ENCODE data around the gene KCTD11. TPM values are rescaled to one million over a fixed set of nuclear protein-coding genes. Genes with fewer than 3 reads are reported as not detected.
A peak's percentile ranks its signal among the peaks of the same experiment; 100 is the strongest.

KCTD11 gene
- total and polyA plus RNA-seq, 10 of the 15 experiments (the other 5 are each of a cell fraction or from before 2014, with no cell fraction given) = 0.05 to 7.3 (median 2.9) TPM

- Histone ChIP-seq H3K27me3 (replicated peaks in 1 of 2; ENCODE audit: control insufficient read depth in 2 of 2, insufficient read depth in 2 of 2, low read length in 1 of 2) (no peaks in the 10 kb centered on the region), H3K9ac (ENCODE audit: control insufficient read depth, insufficient read depth, low read length) (no peak overlapping the region), H3K4me1 (ENCODE audit: control insufficient read depth, insufficient read depth, low read length) (peaks cover 24% of the 10 kb centered on the region), H3K79me2 (ENCODE audit: control insufficient read depth, insufficient read depth, low read length) (peaks cover 58% of the 10 kb centered on the region), H3K4me2 (ENCODE audit: control insufficient read depth, insufficient read depth) (peak overlapping the region; percentile 54; the same call in 1 of the 2 replicates), H3K4me3 (no peak overlapping the region), H3K27ac (ENCODE audit: control insufficient read depth, insufficient read depth) (no peak overlapping the region), H4K20me1 (ENCODE audit: control insufficient read depth, insufficient read depth) (peaks cover 21% of the 10 kb centered on the region), H3K36me3 (ENCODE audit: control insufficient read depth in 2 of 2, insufficient read depth in 2 of 2, low read length in 1 of 2) (peaks cover 27 to 35% of the 10 kb centered on the region in 2 experiments), H3K9me3 (replicated peaks; ENCODE audit: control insufficient read depth, insufficient read depth, low read length) (no peaks in the 10 kb centered on the region), H2AFZ (ENCODE audit: control insufficient read depth, low read depth, low read length) (no peak overlapping the region)
- RAD21 ChIA-PET (ENCODE audit: unreplicated experiment) = no interaction called here
- FAIRE-seq (no peak), ATAC-seq (no peak), DNase-seq (ENCODE audit: low read depth, low spot score) (no peak)
- CTCF ChIA-PET = interaction anchor here (0.7 to 1.2 kb wide), 3 partner anchors 16 to 267 kb away, joined by 3 read pairs; no protein-coding TSS in a partner anchor
- BruUV-seq (replicated peaks) = no TSS peak
- SMC1A ChIA-PET (ENCODE audit: uncharacterized antibody, unreplicated experiment) = interaction anchor here (1.0 kb wide), 1 partner anchor 13 kb away, joined by 3 read pairs; no protein-coding TSS in a partner anchor
- TF ChIP-seq SMAD5 (IDR thresholded peaks at IDR 0.05; ENCODE audit: low read depth) = peak; percentile 17; the same call in 1 of the 2 replicates
- no peak for TF ChIP-seq CEBPB (IDR thresholded peaks at IDR 0.05; ENCODE audit: borderline replicate concordance in 1 of 2, low read depth in 2 of 2, low read length in 2 of 2)
- no peak for TF ChIP-seq ESRRA (IDR thresholded peaks at IDR 0.05; ENCODE audit: low read length)
- no peak for TF ChIP-seq E4F1 (IDR thresholded peaks at IDR 0.05; ENCODE audit: borderline replicate concordance, partially characterized antibody)
- TF ChIP-seq POLR2A (IDR thresholded peaks at IDR 0.05; ENCODE audit: low read depth, low read length) = peak; percentile 31
- TF ChIP-seq NR2C2 (IDR thresholded peaks at IDR 0.05; ENCODE audit: borderline replicate concordance, control insufficient read depth, insufficient read length, low read depth) = no peak
- no peak for TF ChIP-seq EP300 (IDR thresholded peaks at IDR 0.05; ENCODE audit: borderline replicate concordance in 1 of 2, control insufficient read depth in 1 of 2, low read depth in 2 of 2, low read length in 2 of 2)
- no peak for TF ChIP-seq SIN3A (IDR thresholded peaks at IDR 0.05; ENCODE audit: low read depth, low read length)
- intact Hi-C loops (cut with micrococcal nuclease; ENCODE audit: unreplicated experiment) = no loop called here
- WGBS (ENCODE audit: insufficient coverage, insufficient replicate concordance, low lambda C conversion rate, missing lambda C conversion rate) = 71% methylated on average over 7 of the region's 7 CpGs
- in situ Hi-C loops (cut with MboI) = no loop called here
- POLR2A ChIA-PET = interaction anchor here (0.6 to 2.6 kb wide), 4 partner anchors 17 to 196 kb away, joined by 3 to 13 read pairs (median 4); partner anchors contain the start of genes ACAP1 and NEURL4
Measured at GRCh38 chr17:7312432-7313087, 39.4 kb upstream of the KCTD11 start.

Data from GM12878 (cell line).